HEK293 (cell line): ENCODE measurements around the gene ZDHHC8.
A peak's percentile ranks its signal among the peaks of the same experiment; 100 is the strongest.

Source experiments
- CTCF ChIA-PET: fragments of 350-600 bp; formaldehyde crosslinking; extraction: SDS; loops from one replicate; lab custom pipeline; 2021; ENCODE audit warnings: antibody characterized with exemption; lab: Yijun Ruan, JAX
- POLR2A ChIA-PET: fragments of 300-600 bp; formaldehyde crosslinking; extraction: SDS; loops from one replicate; lab custom pipeline; 2020; ENCODE audit warnings: antibody characterized with exemption, inconsistent platforms; lab: Yijun Ruan, JAX
- H3K27ac ChIP-seq: fragments of 200-500 bp; sonication (Bioruptor generic); 2 replicates; pipeline ENCODE4 v1.5.1; 2014; ENCODE audit warnings: low read depth, low read length, control low read depth, inconsistent platforms; ENCODE audit errors: extremely low read depth
- H3K36me3 ChIP-seq, 2 experiments: fragments of 200-500 bp in 1 of 2; sonication (Bioruptor generic) in 1 of 2; 1 replicate in 1 of 2; 2 replicates in 1 of 2; pipeline ENCODE4 v1.5.1; 2014 to 2017; ENCODE audit warnings: inconsistent platforms in 2 of 2, low read length in 2 of 2; ENCODE audit not compliant: control insufficient read depth in 2 of 2, insufficient read depth in 1 of 2
- H3K4me1 ChIP-seq: fragments of 200-500 bp; sonication (Bioruptor generic); 2 replicates; pipeline ENCODE4 v1.5.1; 2014; ENCODE audit warnings: mild to moderate bottlenecking, low read length, inconsistent platforms; ENCODE audit not compliant: control insufficient read depth, insufficient read depth
- H3K4me3 ChIP-seq: 2 replicates; pipeline ENCODE4 v1.5.1; 2011; ENCODE audit warnings: low read depth, mild to moderate bottlenecking, control low read depth, low read length, moderate library complexity
- H3K9me3 ChIP-seq: fragments of 200-500 bp; sonication (Bioruptor generic); 2 replicates; pipeline ENCODE4 v1.5.1; 2014; ENCODE audit warnings: low read depth, low read length, inconsistent platforms; ENCODE audit not compliant: control insufficient read depth, insufficient read depth
- GFI1B ChIP-seq: fragments of 450-650 bp; formaldehyde crosslinking; IDR thresholded peaks from 2 replicates; pipeline ENCODE4 v1.5.1; 2016; ENCODE audit warnings: missing biosample characterization, missing genetic modification characterization
- HOXC10 ChIP-seq: sonication (generic); formaldehyde crosslinking; IDR thresholded peaks from 2 replicates; pipeline ENCODE4 v1.8.1; 2023; ENCODE audit warnings: mild to moderate bottlenecking, missing genetic modification reagents
- KLF16 ChIP-seq: fragments of 450-650 bp; formaldehyde crosslinking; IDR thresholded peaks from 2 replicates; pipeline ENCODE4 v1.5.1; 2017; ENCODE audit warnings: missing biosample characterization, missing genetic modification characterization
- RBAK ChIP-seq: fragments of 450-650 bp; formaldehyde crosslinking; IDR thresholded peaks from 2 replicates; pipeline ENCODE4 v1.5.1; 2016; ENCODE audit warnings: missing biosample characterization, missing genetic modification characterization
- TCF7L2 ChIP-seq: IDR thresholded peaks from 2 replicates; pipeline ENCODE4 v1.6.1; 2011; ENCODE audit warnings: low read depth, mild to moderate bottlenecking, inconsistent platforms, low read length, moderate library complexity, borderline replicate concordance
- ZBTB48 ChIP-seq: fragments of 450-650 bp; formaldehyde crosslinking; IDR thresholded peaks from 2 replicates; pipeline ENCODE4 v1.5.1; 2016; ENCODE audit warnings: missing biosample characterization, missing genetic modification characterization
- ZNF335 ChIP-seq: fragments of 450-650 bp; formaldehyde crosslinking; conservative IDR thresholded peaks from 2 replicates; pipeline ENCODE4 v1.5.1; 2016; ENCODE audit warnings: missing biosample characterization, missing genetic modification characterization
- ZNF341 ChIP-seq: fragments of 450-650 bp; formaldehyde crosslinking; IDR thresholded peaks from 2 replicates; pipeline ENCODE4; 2016; ENCODE audit warnings: low read depth, missing biosample characterization, missing genetic modification characterization
- ZNF394 ChIP-seq: fragments of 450-650 bp; formaldehyde crosslinking; IDR thresholded peaks from 2 replicates; pipeline ENCODE4 v1.5.1; 2016; ENCODE audit warnings: missing biosample characterization, missing genetic modification characterization, mild to moderate bottlenecking, moderate library complexity, borderline replicate concordance
- ZNF501 ChIP-seq: fragments of 450-650 bp; formaldehyde crosslinking; IDR thresholded peaks from 2 replicates; pipeline ENCODE4 v1.5.1; 2016; ENCODE audit warnings: missing biosample characterization, missing genetic modification characterization
- ZNF555 ChIP-seq: fragments of 450-650 bp; formaldehyde crosslinking; conservative IDR thresholded peaks from 2 replicates; pipeline ENCODE4 v1.5.1; 2017; ENCODE audit warnings: missing biosample characterization, mild to moderate bottlenecking, missing genetic modification characterization, inconsistent platforms
- ZNF558 ChIP-seq: fragments of 450-650 bp; formaldehyde crosslinking; IDR thresholded peaks from 2 replicates; pipeline ENCODE4 v1.5.1; 2016; ENCODE audit warnings: missing biosample characterization, missing genetic modification characterization
- ZNF585B ChIP-seq: fragments of 450-650 bp; formaldehyde crosslinking; IDR thresholded peaks from 2 replicates; pipeline ENCODE4 v1.5.1; 2016; ENCODE audit warnings: missing biosample characterization, missing genetic modification characterization
- ZNF747 ChIP-seq: fragments of 450-650 bp; formaldehyde crosslinking; IDR thresholded peaks from 2 replicates; pipeline ENCODE4 v1.5.1; 2016; ENCODE audit warnings: missing biosample characterization, missing genetic modification characterization
- TF ChIP-seq, protein P1 (sequence below): fragments of 450-650 bp; formaldehyde crosslinking; IDR thresholded peaks from 2 replicates; pipeline ENCODE4 v1.5.1; 2016; ENCODE audit warnings: missing biosample characterization, missing genetic modification characterization
- TF ChIP-seq, protein P2 (sequence below): fragments of 450-650 bp; formaldehyde crosslinking; IDR thresholded peaks from 2 replicates; pipeline ENCODE4 v1.5.1; 2016; ENCODE audit warnings: missing biosample characterization, missing genetic modification characterization, low read depth
- TF ChIP-seq, protein P3 (sequence below): fragments of 450-650 bp; formaldehyde crosslinking; IDR thresholded peaks from 2 replicates; pipeline ENCODE4 v1.5.1; 2017; ENCODE audit warnings: missing biosample characterization, missing genetic modification characterization
- TF ChIP-seq, protein P4 (sequence below): fragments of 450-650 bp; formaldehyde crosslinking; IDR thresholded peaks from 2 replicates; pipeline ENCODE4 v1.5.1; 2016; ENCODE audit warnings: missing biosample characterization, missing genetic modification characterization

The ZDHHC8 gene

DNA sequence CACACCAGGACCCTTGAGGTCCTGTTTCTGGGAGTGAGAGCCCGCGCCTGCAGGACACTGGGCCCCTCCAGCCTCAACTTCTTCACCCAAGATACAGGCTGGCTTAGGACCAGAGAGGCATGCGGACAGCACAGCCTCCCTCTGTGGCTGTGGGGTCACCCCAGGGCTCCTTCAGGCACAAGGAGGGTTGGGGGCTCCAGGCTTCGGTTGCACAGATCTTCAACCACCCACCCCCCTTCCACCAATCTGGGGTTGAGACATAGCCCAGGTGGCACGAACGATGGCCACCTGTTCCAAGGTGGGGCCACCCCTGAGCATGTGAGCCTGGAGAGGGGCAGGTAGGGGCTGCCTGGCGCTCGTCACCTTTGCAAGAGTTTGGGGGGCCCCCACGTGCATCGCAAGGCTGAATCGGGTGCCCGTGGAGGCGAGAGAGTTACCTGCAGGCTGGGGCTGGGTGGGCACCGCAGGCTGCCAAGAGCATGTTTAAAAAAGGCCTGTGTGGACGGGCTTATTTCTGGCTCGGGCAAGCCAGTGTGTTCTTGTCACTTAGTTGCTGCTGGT, 1.2 kb downstream of the ZDHHC8 start:
- H3K36me3 ChIP-seq = peaks cover 0 to 26% of the 10 kb centered on the region in 2 experiments; a peak in 1 of 3 replicates
- peak overlapping the region; percentile 69 for H3K4me3 ChIP-seq
- CTCF ChIA-PET = no interaction called here
- TF ChIP-seq, protein P1, sequence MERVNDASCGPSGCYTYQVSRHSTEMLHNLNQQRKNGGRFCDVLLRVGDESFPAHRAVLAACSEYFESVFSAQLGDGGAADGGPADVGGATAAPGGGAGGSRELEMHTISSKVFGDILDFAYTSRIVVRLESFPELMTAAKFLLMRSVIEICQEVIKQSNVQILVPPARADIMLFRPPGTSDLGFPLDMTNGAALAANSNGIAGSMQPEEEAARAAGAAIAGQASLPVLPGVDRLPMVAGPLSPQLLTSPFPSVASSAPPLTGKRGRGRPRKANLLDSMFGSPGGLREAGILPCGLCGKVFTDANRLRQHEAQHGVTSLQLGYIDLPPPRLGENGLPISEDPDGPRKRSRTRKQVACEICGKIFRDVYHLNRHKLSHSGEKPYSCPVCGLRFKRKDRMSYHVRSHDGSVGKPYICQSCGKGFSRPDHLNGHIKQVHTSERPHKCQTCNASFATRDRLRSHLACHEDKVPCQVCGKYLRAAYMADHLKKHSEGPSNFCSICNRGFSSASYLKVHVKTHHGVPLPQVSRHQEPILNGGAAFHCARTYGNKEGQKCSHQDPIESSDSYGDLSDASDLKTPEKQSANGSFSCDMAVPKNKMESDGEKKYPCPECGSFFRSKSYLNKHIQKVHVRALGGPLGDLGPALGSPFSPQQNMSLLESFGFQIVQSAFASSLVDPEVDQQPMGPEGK (tag by site-specific recombination) = 0 out of 2 replicates have a peak, but pooled peaks have one; percentile 5
- no peak for TF ChIP-seq RBAK
- peak; percentile 24; the same call in 1 of the 2 replicates for TF ChIP-seq ZNF335
- peak overlapping the region; percentile 48; the same call in 1 of the 2 replicates for H3K27ac ChIP-seq
- POLR2A ChIA-PET = no interaction called here
- peaks cover 5% of the 10 kb centered on the region for H3K4me1 ChIP-seq
- H3K9me3 ChIP-seq = no peaks in the 10 kb centered on the region

DNA sequence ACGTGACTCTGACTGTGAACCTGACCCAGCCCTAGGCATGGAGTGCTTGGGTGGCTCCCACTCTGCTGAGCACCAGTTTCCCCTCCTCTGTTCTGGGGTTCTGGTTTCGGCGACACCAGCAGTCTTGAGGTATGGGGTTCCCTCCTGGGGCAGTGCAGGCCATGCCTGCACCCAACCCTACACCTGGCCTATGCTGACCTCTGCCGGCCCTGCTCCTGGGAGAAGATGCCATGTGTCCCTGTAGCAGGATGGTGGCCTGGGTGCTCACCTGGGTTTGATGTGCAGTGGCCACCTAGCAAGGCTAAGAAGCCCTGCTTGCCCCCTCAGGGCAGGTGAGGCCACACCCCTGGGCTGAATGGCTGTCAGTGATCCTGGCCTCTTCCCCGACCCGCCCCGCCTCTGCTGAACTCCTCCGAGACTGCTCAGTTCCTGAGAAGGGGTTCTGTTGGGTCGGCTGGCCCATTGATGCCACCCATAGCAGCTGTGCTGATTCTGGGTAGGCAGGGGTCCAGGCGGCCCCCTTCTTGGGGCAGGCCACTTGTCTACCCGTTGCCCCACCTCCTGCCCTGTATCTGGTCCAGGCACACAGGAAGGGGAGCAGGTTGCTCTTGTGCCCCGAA, 2.4 kb downstream of the ZDHHC8 start:
- POLR2A ChIA-PET = no interaction called here

DNA sequence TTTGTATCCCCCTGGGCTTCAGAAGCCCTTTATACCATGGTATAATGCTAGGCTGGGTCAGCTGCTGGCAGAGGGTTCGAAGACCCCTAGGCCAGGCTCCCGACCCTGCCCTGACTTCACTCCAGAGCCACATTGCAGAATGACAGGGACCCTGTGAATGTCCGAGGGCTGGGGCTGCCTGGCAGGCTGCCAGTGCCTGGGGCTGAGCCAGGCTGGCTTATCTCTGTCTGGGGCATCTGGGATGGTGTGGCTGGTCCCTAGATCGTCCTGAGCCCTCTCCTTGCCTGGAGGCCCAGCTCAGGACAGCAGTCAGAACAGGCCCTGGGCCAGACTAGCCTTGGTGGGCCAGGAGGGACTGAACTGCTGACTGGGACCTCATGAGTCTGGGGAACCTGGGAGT, 3.7 kb downstream of the ZDHHC8 start:
- H3K36me3 ChIP-seq = peaks cover 0 to 34% of the 10 kb centered on the region in 2 experiments; a peak in 1 of 3 replicates
- H3K4me1 ChIP-seq = peaks cover 5% of the 10 kb centered on the region
- POLR2A ChIA-PET = interaction anchor here (0.9 kb wide), 1 partner anchor 13 kb away, joined by 3 read pairs; no protein-coding TSS in a partner anchor
- no peaks in the 10 kb centered on the region for H3K9me3 ChIP-seq
- H3K4me3 ChIP-seq = no peak overlapping the region
- H3K27ac ChIP-seq = peak overlapping the region; percentile 16; the same call in 1 of the 2 replicates
- TF ChIP-seq ZNF558 (no peak), ZBTB48 (tag by site-specific recombination) (peak; percentile 91), ZNF585B (tag by site-specific recombination) (no peak), KLF16 (tag by site-specific recombination) (no peak), ZNF501 (no peak), ZNF394 (tag by site-specific recombination) (no peak)
- TF ChIP-seq, protein P2, sequence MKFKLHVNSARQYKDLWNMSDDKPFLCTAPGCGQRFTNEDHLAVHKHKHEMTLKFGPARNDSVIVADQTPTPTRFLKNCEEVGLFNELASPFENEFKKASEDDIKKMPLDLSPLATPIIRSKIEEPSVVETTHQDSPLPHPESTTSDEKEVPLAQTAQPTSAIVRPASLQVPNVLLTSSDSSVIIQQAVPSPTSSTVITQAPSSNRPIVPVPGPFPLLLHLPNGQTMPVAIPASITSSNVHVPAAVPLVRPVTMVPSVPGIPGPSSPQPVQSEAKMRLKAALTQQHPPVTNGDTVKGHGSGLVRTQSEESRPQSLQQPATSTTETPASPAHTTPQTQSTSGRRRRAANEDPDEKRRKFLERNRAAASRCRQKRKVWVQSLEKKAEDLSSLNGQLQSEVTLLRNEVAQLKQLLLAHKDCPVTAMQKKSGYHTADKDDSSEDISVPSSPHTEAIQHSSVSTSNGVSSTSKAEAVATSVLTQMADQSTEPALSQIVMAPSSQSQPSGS = no peak
- TF ChIP-seq, all 188 proteins: peak for 1
- CTCF ChIA-PET = interaction anchor here (0.7 to 0.8 kb wide), 3 partner anchors 112 to 162 kb away, joined by 3 to 4 read pairs (median 4); no protein-coding TSS in a partner anchor

More for the DNA sequence above, 2.4 kb downstream of the ZDHHC8 start:
- Histone ChIP-seq H3K27ac (no peak overlapping the region), H3K9me3 (no peaks in the 10 kb centered on the region), H3K36me3 (peaks cover 0 to 22% of the 10 kb centered on the region in 2 experiments; a peak in 1 of 3 replicates), H3K4me3 (no peak overlapping the region), H3K4me1 (peaks cover 5% of the 10 kb centered on the region)
- TF ChIP-seq ZNF747 (tag by site-specific recombination) (no peak), GFI1B (no peak), HOXC10 (CRISPR knock-in tag) (no peak), TCF7L2 (no peak), ZNF341 (tag by site-specific recombination) (no peak), ZNF555 (tag by site-specific recombination) (no peak)
- TF ChIP-seq, protein P3, sequence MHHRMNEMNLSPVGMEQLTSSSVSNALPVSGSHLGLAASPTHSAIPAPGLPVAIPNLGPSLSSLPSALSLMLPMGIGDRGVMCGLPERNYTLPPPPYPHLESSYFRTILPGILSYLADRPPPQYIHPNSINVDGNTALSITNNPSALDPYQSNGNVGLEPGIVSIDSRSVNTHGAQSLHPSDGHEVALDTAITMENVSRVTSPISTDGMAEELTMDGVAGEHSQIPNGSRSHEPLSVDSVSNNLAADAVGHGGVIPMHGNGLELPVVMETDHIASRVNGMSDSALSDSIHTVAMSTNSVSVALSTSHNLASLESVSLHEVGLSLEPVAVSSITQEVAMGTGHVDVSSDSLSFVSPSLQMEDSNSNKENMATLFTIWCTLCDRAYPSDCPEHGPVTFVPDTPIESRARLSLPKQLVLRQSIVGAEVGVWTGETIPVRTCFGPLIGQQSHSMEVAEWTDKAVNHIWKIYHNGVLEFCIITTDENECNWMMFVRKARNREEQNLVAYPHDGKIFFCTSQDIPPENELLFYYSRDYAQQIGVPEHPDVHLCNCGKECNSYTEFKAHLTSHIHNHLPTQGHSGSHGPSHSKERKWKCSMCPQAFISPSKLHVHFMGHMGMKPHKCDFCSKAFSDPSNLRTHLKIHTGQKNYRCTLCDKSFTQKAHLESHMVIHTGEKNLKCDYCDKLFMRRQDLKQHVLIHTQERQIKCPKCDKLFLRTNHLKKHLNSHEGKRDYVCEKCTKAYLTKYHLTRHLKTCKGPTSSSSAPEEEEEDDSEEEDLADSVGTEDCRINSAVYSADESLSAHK = no peak
- TF ChIP-seq, protein P4, sequence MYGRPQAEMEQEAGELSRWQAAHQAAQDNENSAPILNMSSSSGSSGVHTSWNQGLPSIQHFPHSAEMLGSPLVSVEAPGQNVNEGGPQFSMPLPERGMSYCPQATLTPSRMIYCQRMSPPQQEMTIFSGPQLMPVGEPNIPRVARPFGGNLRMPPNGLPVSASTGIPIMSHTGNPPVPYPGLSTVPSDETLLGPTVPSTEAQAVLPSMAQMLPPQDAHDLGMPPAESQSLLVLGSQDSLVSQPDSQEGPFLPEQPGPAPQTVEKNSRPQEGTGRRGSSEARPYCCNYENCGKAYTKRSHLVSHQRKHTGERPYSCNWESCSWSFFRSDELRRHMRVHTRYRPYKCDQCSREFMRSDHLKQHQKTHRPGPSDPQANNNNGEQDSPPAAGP (tag by site-specific recombination) = no peak
- CTCF ChIA-PET = no interaction called here
